Right lobe of liver (tissue), 6 donors: ENCODE data around the gene MIR17HG. TPM values are rescaled to one million over a fixed set of nuclear protein-coding genes. Genes with fewer than 3 reads are reported as not detected.
A peak's percentile ranks its signal among the peaks of the same experiment; 100 is the strongest.

Experiments
- ATAC-seq, 4 donors: fragments of 200-7000 bp; cut with Tn5 transposase; one replicate each; pipeline ENCODE4 v1.9.1; 2020; ENCODE audit warnings: mild to moderate bottlenecking in 4 of 4, moderate library complexity in 4 of 4
- DNase-seq, 3 donors: peaks; one replicate each; pipeline ENCODE4 v3.0.0-alpha.2; 2020
- H3K27ac ChIP-seq, 3 donors: fragments of 200-600 bp; one replicate each; pipeline ENCODE4 v1.8.0; 2022
- H3K27me3 ChIP-seq, 2 donors: fragments of 200-600 bp; one replicate each; pipeline ENCODE4 v1.8.0; 2022
- H3K36me3 ChIP-seq, 4 donors: fragments of 200-600 bp; sonication (generic) in 1 of 4; one replicate each; pipeline versions ENCODE4 v1.5.1 to v1.8.0; 2017 to 2022; ENCODE audit warnings: control low read depth in 1 of 4
- H3K4me1 ChIP-seq, 4 donors: fragments of 200-600 bp; sonication (generic) in 1 of 4; one replicate each; pipeline versions ENCODE4 v1.5.1 to v1.8.0; 2017 to 2022; ENCODE audit warnings: control low read depth in 1 of 4
- H3K4me3 ChIP-seq, 3 donors: fragments of 200-600 bp; one replicate each; pipeline ENCODE4 v1.8.0; 2022
- H3K9me3 ChIP-seq, 4 donors: fragments of 200-600 bp; sonication (generic) in 1 of 4; one replicate each; pipeline versions ENCODE4 v1.5.1 to v1.8.0; 2017 to 2022; ENCODE audit warnings: control low read depth in 1 of 4
- CTCF ChIP-seq, 4 donors: fragments of 200-600 bp in 3 of 4; fragments of 450-650 bp in 1 of 4; IDR thresholded peaks; one replicate each; pipeline versions ENCODE4 v1.5.1 to v1.8.0; 2016 to 2022; ENCODE audit warnings: antibody characterized with exemption in 4 of 4, mild to moderate bottlenecking in 2 of 4
- POLR2A ChIP-seq: fragments of 450-650 bp; IDR thresholded peaks from one replicate; pipeline ENCODE4 v1.6.1; 2017; ENCODE audit warnings: antibody characterized with exemption, mild to moderate bottlenecking
- WGBS: methylation state at CpG from one replicate; pipeline ENCODE4 v1.1.6; 2018; ENCODE audit warnings: low coverage, low lambda C conversion rate; ENCODE audit not compliant: insufficient coverage; ENCODE audit errors: missing lambda C conversion rate; 5-methylcytosine and 5-hydroxymethylcytosine counted together
- intact Hi-C, 2 donors: fragments of 100-400 bp; cut with DNase I; formaldehyde crosslinking; loops; one replicate each; pipeline versions ENCODE4 v1.11.2 to v1.14.1; 2022
- total RNA-seq, 6 experiments: library from RNA; depleted of rRNA in 2 of 6; stranded (reverse); fragments of >200 nt in 2 of 6; fragmentation: NEBNext Ultra II Directional in 3 of 6; extraction: Animal tissue kit (Norgen Biotek cat#: 25700) in 3 of 6; gene quantifications; one replicate each; pipeline versions ENCODE4 v1.1.0 to v1.2.4, GENCODE V29; 2016 to 2023
- donor health status: DM: no; HTN: yes; CAD: no.
- donor health status: DM: no; HTN: no; CAD: no.
- donor health status: DM: no; HTN: no; CAD: no.
- donor health status: DM: no; HTN: yes; CAD: no.
- donor health status: DM: no; HTN: yes; CAD: no.

The MIR17HG gene
- total RNA-seq, 6 experiments from 2014 or later: 1.8 to 3.8 (median 2.4) TPM

- 0% methylated on average over 24 of the region's 76 CpGs for WGBS
- H3K4me3 ChIP-seq: peak within 1 kb of the TSS; percentile 52 to 63 (median 53)
Observed at GRCh38 chr13:91398413-91399188, 51.1 kb downstream of the MIR17HG start, which contains the start of gene GPC5. GPC5 (plus strand) TSS chr13:91398621.

GRCh38 chr13:91399189-91400062 lies 51.9 kb downstream of the MIR17HG start:
- H3K9me3 ChIP-seq: no peaks in the 10 kb centered on the region
- H3K4me3 ChIP-seq: peak overlapping the region; percentile 52 to 63 (median 53)
- TF ChIP-seq POLR2A: no peak
- TF ChIP-seq CTCF (IDR thresholded peaks at IDR 0.05): no peak
- DNase-seq (no peak), ATAC-seq (peak; percentile 8 to 38 (median 24))
- peaks cover 0 to 11% (median 3%) of the 10 kb centered on the region in 4 donors for H3K4me1 ChIP-seq
- no peaks in the 10 kb centered on the region for H3K36me3 ChIP-seq
- intact Hi-C loops: no loop called here
- WGBS: 18% methylated on average over 16 of the region's 44 CpGs
- no peak overlapping the region for H3K27ac ChIP-seq
- H3K27me3 ChIP-seq: peaks cover 0 to 6% of the 10 kb centered on the region in 2 donors

More at GRCh38 chr13:91398413-91399188, 51.1 kb downstream of the MIR17HG start, which contains the start of gene GPC5:
- intact Hi-C loops: no loop called here
- H3K27me3 ChIP-seq: peaks cover 0 to 6% of the 10 kb centered on the region in 2 donors
- no peaks in the 10 kb centered on the region for H3K9me3 ChIP-seq
- DNase-seq (peak; percentile 85 to 88 (median 87)), ATAC-seq (peak; percentile 99 to 100 (median 99))
- H3K4me1 ChIP-seq: peaks cover 0 to 11% (median 3%) of the 10 kb centered on the region in 4 donors
- H3K27ac ChIP-seq: no peak within 1 kb of the TSS
- no peaks in the 10 kb centered on the region for H3K36me3 ChIP-seq
- TF ChIP-seq POLR2A: peak; percentile 44
- TF ChIP-seq CTCF (IDR thresholded peaks at IDR 0.05): peak in 1 of 4 donors; percentile 4

GRCh38 chr13:91400063-91400399 lies 52.5 kb downstream of the MIR17HG start:
- no peak for TF ChIP-seq CTCF (IDR thresholded peaks at IDR 0.05)
- TF ChIP-seq POLR2A: no peak
- intact Hi-C loops: no loop called here
- peaks cover 0 to 11% (median 3%) of the 10 kb centered on the region in 4 donors for H3K4me1 ChIP-seq
- ATAC-seq (no peak), DNase-seq (no peak)
- H3K9me3 ChIP-seq: no peaks in the 10 kb centered on the region
- H3K27ac ChIP-seq: no peak overlapping the region
- 46% methylated on average over 5 of the region's 6 CpGs for WGBS
- H3K36me3 ChIP-seq: no peaks in the 10 kb centered on the region
- peaks cover 0 to 6% of the 10 kb centered on the region in 2 donors for H3K27me3 ChIP-seq
- no peak overlapping the region for H3K4me3 ChIP-seq

- TF ChIP-seq CTCF (IDR thresholded peaks at IDR 0.05): no peak
- ATAC-seq: no peak
- DNase-seq: no peak
- no peaks in the 10 kb centered on the region for H3K9me3 ChIP-seq
- intact Hi-C loops: no loop called here
- no peak overlapping the region for H3K4me3 ChIP-seq
- H3K27ac ChIP-seq: no peak overlapping the region
- no peaks in the 10 kb centered on the region for H3K36me3 ChIP-seq
- H3K27me3 ChIP-seq: peaks cover 0 to 6% of the 10 kb centered on the region in 2 donors
- peaks cover 0 to 11% (median 3%) of the 10 kb centered on the region in 4 donors for H3K4me1 ChIP-seq
- 76% methylated on average over 3 of the region's 3 CpGs for WGBS
Observed at GRCh38 chr13:91400671-91401070, 53.2 kb downstream of the MIR17HG start.
